OCI-LY7 (cell line): ENCODE data around the gene AEBP2. TPM values are rescaled to one million over a fixed set of nuclear protein-coding genes. Genes with fewer than 3 reads are reported as not detected.

ENCODE experiments used
- BruUV-seq: library from RNA; stranded (reverse); fragments of 400-500 nt; replicated peaks from 2 replicates; lab custom pipeline; 2021; lab: Mats Ljungman, UMichigan
- CTCF ChIA-PET: fragments of 300-600 bp; sonication (Branson Sonifier 250); formaldehyde crosslinking; loops from one replicate; lab custom pipeline; 2022; ENCODE audit warnings: antibody characterized with exemption; ENCODE audit not compliant: unreplicated experiment; lab: Charles Lee
- POLR2A ChIA-PET: fragments of 300-600 bp; sonication (Branson Sonifier 250); formaldehyde crosslinking; loops from one replicate; lab custom pipeline; 2022; ENCODE audit warnings: antibody characterized with exemption; lab: Charles Lee
- DNase-seq: peaks from one replicate; pipeline ENCODE4 v3.0.0-alpha.2; 2015; ENCODE audit warnings: low spot score
- H2AFZ ChIP-seq: fragments of 200-600 bp; sonication (generic), shearing (Covaris generic); 2 replicates; pipeline ENCODE4 v1.6.1; 2014; ENCODE audit warnings: mild to moderate bottlenecking, antibody characterized with exemption, low read length, moderate library complexity
- H3K27ac ChIP-seq: fragments of 200-600 bp; sonication (generic); 2 replicates; pipeline ENCODE4 v1.5.1; 2014; ENCODE audit warnings: mixed run types, low read depth, mild to moderate bottlenecking, moderate library complexity, low read length, inconsistent platforms; ENCODE audit not compliant: poor library complexity, severe bottlenecking
- H3K36me3 ChIP-seq: fragments of 200-600 bp; sonication (generic); 2 replicates; pipeline ENCODE4 v1.6.1; 2014; ENCODE audit warnings: mild to moderate bottlenecking, antibody characterized with exemption, low read length, moderate library complexity, mixed read lengths; ENCODE audit not compliant: insufficient read depth
- H3K4me1 ChIP-seq: fragments of 200-600 bp; sonication (generic); 2 replicates; pipeline ENCODE4 v1.5.1; 2014; ENCODE audit warnings: mild to moderate bottlenecking, low read length; ENCODE audit not compliant: insufficient read depth, poor library complexity, severe bottlenecking
- H3K4me2 ChIP-seq: fragments of 200-600 bp; sonication (generic); 2 replicates; pipeline ENCODE4 v1.6.1; 2014; ENCODE audit warnings: mild to moderate bottlenecking, low read length
- H3K4me3 ChIP-seq: fragments of 200-600 bp; sonication (generic); 2 replicates; pipeline ENCODE4 v1.5.1; 2014; ENCODE audit warnings: mild to moderate bottlenecking, low read depth, low read length; ENCODE audit not compliant: poor library complexity, severe bottlenecking
- H3K79me2 ChIP-seq: fragments of 200-600 bp; sonication (generic); 2 replicates; pipeline ENCODE4 v1.6.1; 2016; ENCODE audit warnings: low read depth, mild to moderate bottlenecking, low read length, moderate library complexity, mixed read lengths; ENCODE audit not compliant: insufficient read depth
- H3K9me2 ChIP-seq: fragments of 200-600 bp; sonication (generic); 2 replicates; pipeline ENCODE4 v1.6.1; 2016; ENCODE audit warnings: mild to moderate bottlenecking, low read length, mixed read lengths; ENCODE audit not compliant: insufficient read depth
- H3K9me3 ChIP-seq: fragments of 200-600 bp; sonication (generic); 2 replicates; pipeline ENCODE4 v1.6.1; 2014; ENCODE audit warnings: mild to moderate bottlenecking, mixed run types, low read length, mixed read lengths
- H4K20me1 ChIP-seq: fragments of 200-600 bp; sonication (generic); 2 replicates; pipeline ENCODE4 v1.6.1; 2014; ENCODE audit warnings: mild to moderate bottlenecking, antibody characterized with exemption, low read length, moderate library complexity, mixed read lengths; ENCODE audit not compliant: insufficient read depth
- EZH2phosphoT487 ChIP-seq: fragments of 200-600 bp; sonication (generic); IDR thresholded peaks from 2 replicates; pipeline ENCODE4 v1.6.1; 2018; ENCODE audit warnings: low read depth, borderline replicate concordance, mild to moderate bottlenecking, mixed run types, antibody characterized with exemption, low read length, moderate library complexity, mixed read lengths
- intact Hi-C: fragments of 100-400 bp; cut with micrococcal nuclease; formaldehyde crosslinking; loops from one replicate; pipeline ENCODE4 v1.10.0; 2022; ENCODE audit not compliant: unreplicated experiment
- total RNA-seq, 2 experiments: library from RNA; depleted of rRNA in 1 of 2; stranded (reverse); fragments of >200 nt in 1 of 2; shearing (Covaris generic) in 1 of 2; gene quantifications; 2 replicates each; pipeline ENCODE4 v1.2.3, GENCODE V29; 2014 to 2022
- TF ChIP-seq, protein P1 (sequence below): fragments of 200-600 bp; sonication (generic); conservative IDR thresholded peaks from 2 replicates; pipeline ENCODE4 v1.5.1; 2014; ENCODE audit warnings: mild to moderate bottlenecking, antibody characterized with exemption, low read length, moderate library complexity, mixed read lengths

The AEBP2 gene
- total RNA-seq, 2 experiments from 2014 or later, result 21.5 to 59.7 TPM

DNA sequence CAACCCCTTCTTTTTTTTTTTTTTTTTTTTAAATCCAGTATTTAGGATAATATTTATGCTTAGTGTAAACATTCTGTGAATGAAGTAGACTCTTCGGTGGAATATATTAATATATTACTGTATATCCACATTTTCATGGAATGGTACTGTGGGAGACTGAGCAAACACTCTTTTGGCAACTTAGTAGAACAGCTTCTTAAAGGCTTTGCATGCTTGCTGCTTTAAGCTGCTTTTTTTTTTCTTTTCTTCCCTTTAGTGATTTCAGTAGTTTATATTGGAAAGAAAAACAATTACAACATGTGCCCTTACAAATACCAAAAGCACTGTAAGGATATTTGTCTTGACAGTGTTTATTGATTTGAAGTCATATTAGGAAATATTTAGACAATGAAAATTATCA is 78.9 kb downstream of the AEBP2 start:
- TF ChIP-seq, protein P1, sequence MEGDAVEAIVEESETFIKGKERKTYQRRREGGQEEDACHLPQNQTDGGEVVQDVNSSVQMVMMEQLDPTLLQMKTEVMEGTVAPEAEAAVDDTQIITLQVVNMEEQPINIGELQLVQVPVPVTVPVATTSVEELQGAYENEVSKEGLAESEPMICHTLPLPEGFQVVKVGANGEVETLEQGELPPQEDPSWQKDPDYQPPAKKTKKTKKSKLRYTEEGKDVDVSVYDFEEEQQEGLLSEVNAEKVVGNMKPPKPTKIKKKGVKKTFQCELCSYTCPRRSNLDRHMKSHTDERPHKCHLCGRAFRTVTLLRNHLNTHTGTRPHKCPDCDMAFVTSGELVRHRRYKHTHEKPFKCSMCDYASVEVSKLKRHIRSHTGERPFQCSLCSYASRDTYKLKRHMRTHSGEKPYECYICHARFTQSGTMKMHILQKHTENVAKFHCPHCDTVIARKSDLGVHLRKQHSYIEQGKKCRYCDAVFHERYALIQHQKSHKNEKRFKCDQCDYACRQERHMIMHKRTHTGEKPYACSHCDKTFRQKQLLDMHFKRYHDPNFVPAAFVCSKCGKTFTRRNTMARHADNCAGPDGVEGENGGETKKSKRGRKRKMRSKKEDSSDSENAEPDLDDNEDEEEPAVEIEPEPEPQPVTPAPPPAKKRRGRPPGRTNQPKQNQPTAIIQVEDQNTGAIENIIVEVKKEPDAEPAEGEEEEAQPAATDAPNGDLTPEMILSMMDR, result no peak
- TF ChIP-seq EZH2phosphoT487, result no peak
- POLR2A ChIA-PET, result no interaction called here
- H3K4me1 ChIP-seq, result no peaks in the 10 kb centered on the region
- no peaks in the 10 kb centered on the region for H3K9me2 ChIP-seq
- no peak overlapping the region for H2AFZ ChIP-seq
- BruUV-seq, result no TSS peak
- CTCF ChIA-PET, result no interaction called here
- DNase-seq, result no peak
- intact Hi-C loops, result no loop called here
- peaks cover 81% of the 10 kb centered on the region for H3K36me3 ChIP-seq
- H4K20me1 ChIP-seq, result no peaks in the 10 kb centered on the region
- H3K4me3 ChIP-seq, result no peak overlapping the region
- H3K4me2 ChIP-seq, result no peak overlapping the region
- no peaks in the 10 kb centered on the region for H3K9me3 ChIP-seq
- H3K27ac ChIP-seq, result no peak overlapping the region
- no peaks in the 10 kb centered on the region for H3K79me2 ChIP-seq

DNA sequence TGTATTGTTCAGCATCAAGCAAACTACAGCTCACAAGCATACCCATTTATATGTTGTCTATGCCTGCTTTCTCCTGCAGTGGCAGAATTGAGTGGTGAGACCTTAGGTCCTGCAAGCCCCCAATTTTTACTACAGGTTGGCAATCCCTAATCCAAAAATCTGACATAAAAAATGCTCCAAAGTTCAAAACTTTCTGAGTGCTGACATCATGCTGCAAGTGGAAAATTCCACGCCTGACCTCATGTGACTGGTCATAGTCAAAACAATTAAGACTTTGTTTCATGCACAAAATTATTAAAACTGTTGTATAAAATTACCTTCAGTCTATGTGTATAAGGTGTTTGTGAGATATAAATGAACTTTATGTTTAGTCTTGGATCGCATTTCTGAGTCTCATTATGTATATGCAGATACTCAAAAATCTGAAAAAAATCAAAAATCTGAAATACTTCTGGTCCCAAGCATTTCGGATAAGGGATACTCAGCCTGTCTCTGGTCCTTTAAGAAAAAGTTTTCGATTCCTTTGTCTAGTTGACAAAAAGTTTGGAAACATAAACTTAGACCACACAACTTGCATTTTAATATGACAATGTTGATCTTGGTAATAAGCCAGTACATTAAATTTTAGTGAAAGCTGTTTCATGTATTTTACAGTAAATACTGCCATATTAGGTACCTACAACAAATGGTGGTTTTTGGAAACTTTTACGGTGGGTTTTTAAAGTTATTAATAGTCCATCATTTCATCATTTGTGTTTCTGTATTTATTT is 81.5 kb downstream of the AEBP2 start:
- Histone ChIP-seq H3K4me3 (no peak overlapping the region), H3K27ac (no peak overlapping the region), H3K36me3 (peaks cover 55% of the 10 kb centered on the region), H4K20me1 (no peaks in the 10 kb centered on the region), H3K4me1 (no peaks in the 10 kb centered on the region), H3K9me3 (no peaks in the 10 kb centered on the region), H3K79me2 (no peaks in the 10 kb centered on the region), H3K4me2 (no peak overlapping the region), H3K9me2 (no peaks in the 10 kb centered on the region), H2AFZ (no peak overlapping the region)
- ChIA-PET POLR2A (interaction anchor here (0.8 kb wide), 1 partner anchor 41 kb away, joined by 3 read pairs; no protein-coding TSS in a partner anchor), CTCF (no interaction called here)
- TF ChIP-seq, protein P1, result no peak
- TF ChIP-seq EZH2phosphoT487, result no peak
- DNase-seq, result no peak
- intact Hi-C loops, result no loop called here
- no TSS peak for BruUV-seq

- ChIA-PET POLR2A (no interaction called here), CTCF (no interaction called here)
- BruUV-seq, result no TSS peak
- H3K4me2 ChIP-seq, result no peak overlapping the region
- no peak overlapping the region for H3K27ac ChIP-seq
- H3K4me1 ChIP-seq, result no peaks in the 10 kb centered on the region
- no peak for DNase-seq
- TF ChIP-seq, protein P1, result no peak
- TF ChIP-seq EZH2phosphoT487, result no peak
- H3K4me3 ChIP-seq, result no peak overlapping the region
- H3K9me2 ChIP-seq, result no peaks in the 10 kb centered on the region
- no peak overlapping the region for H2AFZ ChIP-seq
- H4K20me1 ChIP-seq, result no peaks in the 10 kb centered on the region
- no peaks in the 10 kb centered on the region for H3K79me2 ChIP-seq
- H3K9me3 ChIP-seq, result no peaks in the 10 kb centered on the region
- H3K36me3 ChIP-seq, result peaks cover 17% of the 10 kb centered on the region; the same call in 1 of the 2 replicates
- intact Hi-C loops, result no loop called here
Observed at GRCh38 chr12:19525274-19525673, 86.0 kb downstream of the AEBP2 start.
